ENCODE data around the gene ZNF74.
"Not testable (repeated sequence)": the region's sequence is repeated elsewhere in the genome, so short reads cannot be mapped to it uniquely, and the experiment has no call there.

ZNF74 gene

GRCh38 chr22:20386336-20386735 lies 7.6 kb upstream of the ZNF74 start:
- H3K27me3 Mint-ChIP-seq, result peaks cover 1% of the 10 kb centered on the region
- peaks cover 8% of the 10 kb centered on the region for H3K9me3 Mint-ChIP-seq
- intact Hi-C loops (cut with micrococcal nuclease), result no loop called here
- H3K4me1 Mint-ChIP-seq (ENCODE audit: low read depth), result no peaks in the 10 kb centered on the region
- H3K36me3 Mint-ChIP-seq (ENCODE audit: low read depth), result no peaks in the 10 kb centered on the region
- H3K27ac Mint-ChIP-seq, result no peak overlapping the region
- H3K4me3 Mint-ChIP-seq, result no peak overlapping the region

- Mint-ChIP-seq H3K36me3 (ENCODE audit: low read depth) (no peaks in the 10 kb centered on the region), H3K27ac (no peak overlapping the region), H3K9me3 (peaks cover 8% of the 10 kb centered on the region), H3K4me3 (no peak overlapping the region), H3K4me1 (ENCODE audit: low read depth) (no peaks in the 10 kb centered on the region), H3K27me3 (peaks cover 1% of the 10 kb centered on the region)
- intact Hi-C loops (cut with micrococcal nuclease), result no loop called here
Observed at GRCh38 chr22:20386972-20387371, 7.0 kb upstream of the ZNF74 start.

GRCh38 chr22:20388200-20388599 lies 5.8 kb upstream of the ZNF74 start:
- Mint-ChIP-seq H3K9me3 (peaks cover 8% of the 10 kb centered on the region), H3K4me3 (no peak overlapping the region), H3K27ac (no peak overlapping the region)

GRCh38 chr22:20389288-20389687 lies 4.7 kb upstream of the ZNF74 start:
- peaks cover 6% of the 10 kb centered on the region for H3K4me1 Mint-ChIP-seq (ENCODE audit: low read depth)
- no peak overlapping the region for H3K4me3 Mint-ChIP-seq
- intact Hi-C loops (cut with micrococcal nuclease), result no loop called here
- H3K9me3 Mint-ChIP-seq, result peaks cover 8% of the 10 kb centered on the region
- H3K27me3 Mint-ChIP-seq, result no peaks in the 10 kb centered on the region
- no peak overlapping the region for H3K27ac Mint-ChIP-seq
- peaks cover 5% of the 10 kb centered on the region for H3K36me3 Mint-ChIP-seq (ENCODE audit: low read depth)

More at GRCh38 chr22:20388200-20388599, 5.8 kb upstream of the ZNF74 start:
- Mint-ChIP-seq H3K4me1 (ENCODE audit: low read depth) (no peaks in the 10 kb centered on the region), H3K27me3 (no peaks in the 10 kb centered on the region), H3K36me3 (ENCODE audit: low read depth) (no peaks in the 10 kb centered on the region)
- intact Hi-C loops (cut with micrococcal nuclease), result no loop called here

- H3K9me3 Mint-ChIP-seq, result peaks cover 8% of the 10 kb centered on the region
- H3K36me3 Mint-ChIP-seq (ENCODE audit: low read depth), result peaks cover 7% of the 10 kb centered on the region
- H3K27ac Mint-ChIP-seq, result no peak overlapping the region
- H3K27me3 Mint-ChIP-seq, result no peaks in the 10 kb centered on the region
- H3K4me1 Mint-ChIP-seq (ENCODE audit: low read depth), result peaks cover 18% of the 10 kb centered on the region
- no peak overlapping the region for H3K4me3 Mint-ChIP-seq
- intact Hi-C loops (cut with micrococcal nuclease), result no loop called here
Observed at GRCh38 chr22:20390394-20390907, 3.5 kb upstream of the ZNF74 start.

- Mint-ChIP-seq H3K9me3 (peaks cover 8% of the 10 kb centered on the region), H3K27me3 (no peaks in the 10 kb centered on the region), H3K4me3 (no peak overlapping the region), H3K36me3 (ENCODE audit: low read depth) (peaks cover 7% of the 10 kb centered on the region), H3K27ac (no peak overlapping the region), H3K4me1 (ENCODE audit: low read depth) (peaks cover 26% of the 10 kb centered on the region)
- intact Hi-C loops (cut with micrococcal nuclease), result no loop called here
Observed at GRCh38 chr22:20391222-20391621, 2.7 kb upstream of the ZNF74 start.

- Mint-ChIP-seq H3K4me1 (ENCODE audit: low read depth) (peaks cover 32% of the 10 kb centered on the region), H3K36me3 (ENCODE audit: low read depth) (peaks cover 13% of the 10 kb centered on the region)
- H3K27ac Mint-ChIP-seq; H3K9me3 Mint-ChIP-seq; intact Hi-C loops (cut with micrococcal nuclease); H3K27me3 Mint-ChIP-seq; H3K4me3 Mint-ChIP-seq: not testable (repeated sequence)
Observed at GRCh38 chr22:20392365-20392881, 1.5 kb upstream of the ZNF74 start.

GRCh38 chr22:20392983-20393704 lies 807 bp upstream of the ZNF74 start:
- Mint-ChIP-seq H3K27me3 (no peaks in the 10 kb centered on the region), H3K4me3 (peak overlapping the region; percentile 88), H3K36me3 (ENCODE audit: low read depth) (peaks cover 16% of the 10 kb centered on the region), H3K9me3 (peaks cover 8% of the 10 kb centered on the region), H3K27ac (peak overlapping the region; percentile 86), H3K4me1 (ENCODE audit: low read depth) (peaks cover 32% of the 10 kb centered on the region)
- intact Hi-C loops (cut with micrococcal nuclease), result no loop called here

- H3K27me3 Mint-ChIP-seq, result no peaks in the 10 kb centered on the region
- H3K9me3 Mint-ChIP-seq, result no peaks in the 10 kb centered on the region
- H3K36me3 Mint-ChIP-seq (ENCODE audit: low read depth), result peaks cover 16% of the 10 kb centered on the region
- peaks cover 32% of the 10 kb centered on the region for H3K4me1 Mint-ChIP-seq (ENCODE audit: low read depth)
- peak overlapping the region; percentile 55 for H3K27ac Mint-ChIP-seq
- intact Hi-C loops (cut with micrococcal nuclease), result no loop called here
- peak overlapping the region; percentile 88 for H3K4me3 Mint-ChIP-seq
Observed at GRCh38 chr22:20395181-20395906, 1.4 kb downstream of the ZNF74 start.

- intact Hi-C loops (cut with micrococcal nuclease), result no loop called here
- H3K4me3 Mint-ChIP-seq, result no peak overlapping the region
- peaks cover 21% of the 10 kb centered on the region for H3K36me3 Mint-ChIP-seq (ENCODE audit: low read depth)
- no peaks in the 10 kb centered on the region for H3K9me3 Mint-ChIP-seq
- no peak overlapping the region for H3K27ac Mint-ChIP-seq
- H3K27me3 Mint-ChIP-seq, result no peaks in the 10 kb centered on the region
- H3K4me1 Mint-ChIP-seq (ENCODE audit: low read depth), result peaks cover 32% of the 10 kb centered on the region
Observed at GRCh38 chr22:20395907-20396287, 1.9 kb downstream of the ZNF74 start.

GRCh38 chr22:20396639-20397038 lies 2.7 kb downstream of the ZNF74 start:
- intact Hi-C loops (cut with micrococcal nuclease), result no loop called here
- H3K27me3 Mint-ChIP-seq, result no peaks in the 10 kb centered on the region

GRCh38 chr22:20397498-20397897 lies 3.5 kb downstream of the ZNF74 start:
- Mint-ChIP-seq H3K36me3 (ENCODE audit: low read depth) (peaks cover 32% of the 10 kb centered on the region), H3K27me3 (no peaks in the 10 kb centered on the region), H3K4me1 (ENCODE audit: low read depth) (peaks cover 32% of the 10 kb centered on the region), H3K27ac (no peak overlapping the region), H3K9me3 (no peaks in the 10 kb centered on the region), H3K4me3 (no peak overlapping the region)
- intact Hi-C loops (cut with micrococcal nuclease), result no loop called here

More at GRCh38 chr22:20396639-20397038, 2.7 kb downstream of the ZNF74 start:
- H3K36me3 Mint-ChIP-seq (ENCODE audit: low read depth), result peaks cover 28% of the 10 kb centered on the region
- no peak overlapping the region for H3K27ac Mint-ChIP-seq
- H3K4me1 Mint-ChIP-seq (ENCODE audit: low read depth), result peaks cover 32% of the 10 kb centered on the region
- H3K9me3 Mint-ChIP-seq, result no peaks in the 10 kb centered on the region
- H3K4me3 Mint-ChIP-seq, result no peak overlapping the region

- Mint-ChIP-seq H3K27me3 (no peaks in the 10 kb centered on the region), H3K27ac (no peak overlapping the region), H3K9me3 (no peaks in the 10 kb centered on the region), H3K4me1 (ENCODE audit: low read depth) (peaks cover 31% of the 10 kb centered on the region), H3K36me3 (ENCODE audit: low read depth) (peaks cover 37% of the 10 kb centered on the region), H3K4me3 (no peak overlapping the region)
- intact Hi-C loops (cut with micrococcal nuclease), result no loop called here
Observed at GRCh38 chr22:20398420-20398819, 4.5 kb downstream of the ZNF74 start.

GRCh38 chr22:20399866-20400605 lies 6.1 kb downstream of the ZNF74 start:
- Mint-ChIP-seq H3K27ac (no peak overlapping the region), H3K4me3 (no peak overlapping the region), H3K27me3 (no peaks in the 10 kb centered on the region), H3K36me3 (ENCODE audit: low read depth) (peaks cover 44% of the 10 kb centered on the region), H3K9me3 (no peaks in the 10 kb centered on the region), H3K4me1 (ENCODE audit: low read depth) (peaks cover 18% of the 10 kb centered on the region)
- intact Hi-C loops (cut with micrococcal nuclease), result no loop called here
